ENCODE data around the gene IL15RA. TPM values are rescaled to one million over a fixed set of nuclear protein-coding genes. Genes with fewer than 3 reads are reported as not detected.
A peak's percentile ranks its signal among the peaks of the same experiment; 100 is the strongest.
"Not testable (repeated sequence)": the region's sequence is repeated elsewhere in the genome, so short reads cannot be mapped to it uniquely, and the experiment has no call there.

The IL15RA gene
- total RNA-seq, 2 donors from 2014 or later: 10.9 to 15.7 TPM

GRCh38 chr10:5913736-5914135 is 63.6 kb downstream of the IL15RA start:
- ATAC-seq (no peak), DNase-seq (no peak)

GRCh38 chr10:5911670-5912069 is 65.7 kb downstream of the IL15RA start:
- intact Hi-C loops (cut with DNase I): no loop called here
- ATAC-seq (no peak), DNase-seq (no peak)

More at GRCh38 chr10:5913736-5914135, 63.6 kb downstream of the IL15RA start:
- intact Hi-C loops (cut with DNase I): no loop called here

GRCh38 chr10:5910323-5911100 is 66.8 kb downstream of the IL15RA start:
- intact Hi-C loops (cut with DNase I): no loop called here
- DNase-seq (no peak), ATAC-seq (peak in 1 of 2 donors; percentile 41)

DNA sequence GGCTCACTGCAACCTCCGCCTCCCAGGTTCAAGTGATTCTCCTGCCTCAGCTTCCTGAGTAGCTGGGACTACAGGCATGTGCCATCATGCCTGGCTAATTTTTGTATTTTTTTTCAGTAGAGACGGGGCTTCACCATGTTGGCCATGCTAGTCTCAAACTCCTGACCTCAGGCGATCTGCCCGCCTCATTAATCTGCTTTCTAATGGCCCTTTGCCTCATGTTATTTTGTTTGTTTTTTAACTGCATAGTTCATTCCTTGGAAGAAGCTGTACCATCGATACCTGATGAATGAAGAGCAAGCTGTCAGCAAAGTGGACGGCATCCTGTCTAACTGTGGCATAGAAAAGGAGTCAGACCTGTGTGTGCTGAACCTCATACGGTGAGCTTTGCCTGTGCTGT is 68.7 kb downstream of the IL15RA start:
- ATAC-seq; intact Hi-C loops (cut with DNase I); DNase-seq: not testable (repeated sequence)

DNA sequence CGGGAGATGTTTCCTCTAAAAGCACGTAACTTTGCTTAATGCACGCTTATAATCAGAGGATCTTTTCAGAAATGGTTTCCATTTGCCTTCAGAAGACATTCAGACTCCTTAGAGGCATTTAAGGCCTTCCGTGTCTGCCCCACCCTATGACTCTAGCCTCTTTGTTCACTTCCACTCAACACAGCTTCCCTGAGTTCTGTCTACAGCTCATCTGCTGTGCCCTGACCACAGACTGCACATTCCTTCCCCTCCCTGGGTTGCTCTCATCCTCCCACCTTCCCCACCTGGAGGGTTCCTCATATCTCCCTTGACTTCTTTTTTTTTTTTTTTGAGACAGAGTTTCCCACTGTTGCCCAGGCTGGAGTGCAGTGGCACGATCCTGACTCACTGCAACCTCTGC is 70.7 kb downstream of the IL15RA start:
- intact Hi-C loops (cut with DNase I): no loop called here
- DNase-seq (no peak), ATAC-seq (no peak)

GRCh38 chr10:5905854-5906507 is 71.4 kb downstream of the IL15RA start:
- intact Hi-C loops (cut with DNase I): no loop called here
- ATAC-seq: peak; percentile 39 to 82

DNA sequence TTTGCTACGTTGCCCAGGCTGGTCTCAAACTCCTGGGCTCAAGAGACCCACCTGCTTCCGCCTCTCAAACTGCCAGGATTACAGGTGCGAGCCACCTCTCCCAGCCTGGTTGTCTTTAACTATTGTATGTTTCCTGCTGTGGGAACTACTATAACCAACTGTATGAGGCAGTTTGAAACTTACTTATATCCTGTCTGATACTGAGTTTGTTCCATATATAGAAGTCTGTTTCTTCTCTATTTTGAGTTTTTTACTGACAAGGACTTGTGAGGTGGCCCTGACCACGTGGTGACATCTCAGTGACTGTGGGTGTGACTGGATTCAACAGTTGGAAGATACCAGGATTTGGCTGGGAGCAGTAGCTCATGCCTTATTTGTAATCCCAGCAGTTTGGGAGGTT is 73.1 kb downstream of the IL15RA start:
- ATAC-seq: peak; percentile 71 to 77

More at GRCh38 chr10:5905854-5906507, 71.4 kb downstream of the IL15RA start:
- peak; percentile 44 for DNase-seq

DNA sequence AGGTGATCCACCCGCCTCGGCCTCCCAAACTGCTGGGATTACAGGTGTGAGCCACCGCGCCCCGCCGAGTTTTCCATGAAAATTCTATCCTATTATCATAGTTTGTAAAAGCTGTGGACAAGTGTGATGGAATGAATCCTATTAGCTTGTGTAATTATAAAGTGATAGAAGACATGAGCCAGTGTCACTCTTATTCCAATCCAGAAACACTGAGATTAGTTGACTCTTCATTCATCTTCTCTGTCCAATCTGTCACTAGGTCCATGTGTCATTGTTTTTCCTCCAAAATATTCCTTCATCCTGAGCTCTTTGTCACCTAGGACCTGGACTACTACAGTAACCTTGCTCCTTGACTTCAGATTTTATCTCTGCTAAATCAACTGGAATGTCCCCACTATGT is 73.8 kb downstream of the IL15RA start:
- ATAC-seq: peak; percentile 51 to 71
- intact Hi-C loops (cut with DNase I): no loop called here
- no peak for DNase-seq

More for the DNA sequence above, 73.1 kb downstream of the IL15RA start:
- intact Hi-C loops (cut with DNase I): no loop called here
- DNase-seq: no peak

GRCh38 chr10:5902511-5903274 is 74.7 kb downstream of the IL15RA start:
- intact Hi-C loops (cut with DNase I): no loop called here
- ATAC-seq (no peak), DNase-seq (no peak)

Other genes with a start within 250 kb of the IL15RA start
- gene GDI2, start 164.1 kb downstream of the IL15RA start, total RNA-seq: 100 to 1,000 TPM; 107 to 120 TPM
- 1 to 10 TPM; 2.8 to 4.2 TPM for gene ANKRD16, start 87.7 kb downstream of the IL15RA start, total RNA-seq
- 10 to 100 TPM; 67.4 to 85.1 TPM for gene FBH1, start 87.3 kb downstream of the IL15RA start, total RNA-seq
- gene IL2RA, start 84.8 kb upstream of the IL15RA start, total RNA-seq: 1 to 10 TPM; 2.7 to 6.3 TPM
- gene RBM17, start 111.5 kb upstream of the IL15RA start, total RNA-seq: 10 to 100 TPM; 58.6 to 80.3 TPM
- gene PFKFB3, start 225.4 kb upstream of the IL15RA start, total RNA-seq: 10 to 100 TPM; 30.7 to 56.1 TPM